ENCODE data around the gene MARCHF3.

MARCHF3 gene

DNA sequence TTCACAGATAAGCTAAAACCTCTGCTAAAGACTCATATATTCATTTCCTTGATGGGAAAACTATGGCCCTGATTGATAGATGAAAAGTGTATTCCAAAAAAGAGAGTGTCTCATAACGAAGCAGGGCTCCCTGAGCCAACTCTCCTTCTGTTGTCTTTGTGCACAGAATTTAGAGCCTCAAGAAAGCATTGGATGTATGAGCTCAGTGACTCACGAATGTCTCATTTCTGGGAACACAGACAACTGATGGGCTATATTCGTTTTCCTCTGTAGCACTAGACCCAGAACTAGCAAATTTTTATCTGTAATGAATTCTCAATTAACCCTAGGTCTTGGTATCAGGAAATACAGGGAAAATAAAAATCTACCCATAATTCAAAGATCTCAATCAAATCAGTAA lies 165.1 kb downstream of the MARCHF3 start:
- POLR2A ChIA-PET: no interaction called here
- CTCF ChIA-PET: no interaction called here
- DNase-seq (ENCODE audit: extremely low spot score): no peak
- TF ChIP-seq FOXM1 (IDR thresholded peaks at IDR 0.05; ENCODE audit: borderline replicate concordance) (no peak), FOXA1 (IDR thresholded peaks at IDR 0.05) (no peak)

- ChIA-PET CTCF (no interaction called here), POLR2A (interaction anchor here (0.6 kb wide), 1 partner anchor 11 kb away, joined by 4 read pairs; no protein-coding TSS in a partner anchor)
- peak; percentile 30 for DNase-seq (ENCODE audit: extremely low spot score)
- no peak for TF ChIP-seq L3MBTL2 (conservative IDR thresholded peaks at IDR 0.05)
- no peak for TF ChIP-seq ZNF384 (IDR thresholded peaks at IDR 0.05)
- no peak for TF ChIP-seq BHLHE40 (IDR thresholded peaks at IDR 0.05; ENCODE audit: borderline replicate concordance)
- TF ChIP-seq SUZ12 (IDR thresholded peaks at IDR 0.05): no peak
- TF ChIP-seq NFRKB (IDR thresholded peaks at IDR 0.05): no peak
- TF ChIP-seq HDGF (IDR thresholded peaks at IDR 0.05; ENCODE audit: borderline replicate concordance): no peak
- TF ChIP-seq, protein P1, sequence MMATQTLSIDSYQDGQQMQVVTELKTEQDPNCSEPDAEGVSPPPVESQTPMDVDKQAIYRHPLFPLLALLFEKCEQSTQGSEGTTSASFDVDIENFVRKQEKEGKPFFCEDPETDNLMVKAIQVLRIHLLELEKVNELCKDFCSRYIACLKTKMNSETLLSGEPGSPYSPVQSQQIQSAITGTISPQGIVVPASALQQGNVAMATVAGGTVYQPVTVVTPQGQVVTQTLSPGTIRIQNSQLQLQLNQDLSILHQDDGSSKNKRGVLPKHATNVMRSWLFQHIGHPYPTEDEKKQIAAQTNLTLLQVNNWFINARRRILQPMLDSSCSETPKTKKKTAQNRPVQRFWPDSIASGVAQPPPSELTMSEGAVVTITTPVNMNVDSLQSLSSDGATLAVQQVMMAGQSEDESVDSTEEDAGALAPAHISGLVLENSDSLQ (IDR thresholded peaks at IDR 0.05): no peak
- no peak for TF ChIP-seq FOXA1 (IDR thresholded peaks at IDR 0.05)
- TF ChIP-seq LEF1 (IDR thresholded peaks at IDR 0.05; ENCODE audit: borderline replicate concordance): no peak
These were observed 166.2 kb downstream of the MARCHF3 start for GRCh38 chr5:126864042-126864688.

- CTCF ChIA-PET: no interaction called here
- POLR2A ChIA-PET: interaction anchor here (0.6 kb wide), 1 partner anchor 12 kb away, joined by 4 read pairs; no protein-coding TSS in a partner anchor
- TF ChIP-seq NFRKB (IDR thresholded peaks at IDR 0.05) (no peak), L3MBTL2 (conservative IDR thresholded peaks at IDR 0.05) (no peak), ARNT (IDR thresholded peaks at IDR 0.05) (no peak), HDGF (IDR thresholded peaks at IDR 0.05; ENCODE audit: borderline replicate concordance) (no peak), FOXM1 (IDR thresholded peaks at IDR 0.05; ENCODE audit: borderline replicate concordance) (no peak), SP1 (IDR thresholded peaks at IDR 0.05) (no peak), FOXA1 (IDR thresholded peaks at IDR 0.05) (no peak), CTBP1 (IDR thresholded peaks at IDR 0.05; ENCODE audit: borderline replicate concordance) (no peak)
- no peak for DNase-seq (ENCODE audit: extremely low spot score)
These were observed 167.0 kb downstream of the MARCHF3 start for GRCh38 chr5:126863402-126863801.

- TF ChIP-seq HDGF (IDR thresholded peaks at IDR 0.05; ENCODE audit: borderline replicate concordance) (no peak), SUZ12 (IDR thresholded peaks at IDR 0.05) (no peak), FOXM1 (IDR thresholded peaks at IDR 0.05; ENCODE audit: borderline replicate concordance) (no peak), SP1 (IDR thresholded peaks at IDR 0.05) (no peak), ARNT (IDR thresholded peaks at IDR 0.05) (no peak), NFRKB (IDR thresholded peaks at IDR 0.05) (no peak)
- DNase-seq (ENCODE audit: extremely low spot score): no peak
- ChIA-PET CTCF (interaction anchor here (0.7 kb wide), 1 partner anchor 483 kb away, joined by 3 read pairs; no protein-coding TSS in a partner anchor), POLR2A (no interaction called here)
These were observed 171.9 kb downstream of the MARCHF3 start for GRCh38 chr5:126858441-126858840.

- DNase-seq (ENCODE audit: extremely low spot score): no peak
- TF ChIP-seq TARDBP (IDR thresholded peaks at IDR 0.05) (no peak), BHLHE40 (IDR thresholded peaks at IDR 0.05; ENCODE audit: borderline replicate concordance) (no peak), CTBP1 (IDR thresholded peaks at IDR 0.05; ENCODE audit: borderline replicate concordance) (no peak), L3MBTL2 (conservative IDR thresholded peaks at IDR 0.05) (no peak), NFRKB (IDR thresholded peaks at IDR 0.05) (no peak), ZNF384 (IDR thresholded peaks at IDR 0.05) (no peak), HDGF (IDR thresholded peaks at IDR 0.05; ENCODE audit: borderline replicate concordance) (no peak), SP1 (IDR thresholded peaks at IDR 0.05) (no peak), FOXM1 (IDR thresholded peaks at IDR 0.05; ENCODE audit: borderline replicate concordance) (no peak), ARNT (IDR thresholded peaks at IDR 0.05) (no peak), ELF4 (IDR thresholded peaks at IDR 0.05) (no peak), SUZ12 (IDR thresholded peaks at IDR 0.05) (no peak), LEF1 (IDR thresholded peaks at IDR 0.05; ENCODE audit: borderline replicate concordance) (no peak), FOXA1 (IDR thresholded peaks at IDR 0.05) (no peak), FOXK2 (IDR thresholded peaks at IDR 0.05) (no peak)
- TF ChIP-seq, protein P1 (IDR thresholded peaks at IDR 0.05): no peak
- POLR2A ChIA-PET: no interaction called here
- CTCF ChIA-PET: no interaction called here
These were observed 172.6 kb downstream of the MARCHF3 start for GRCh38 chr5:126857472-126858410.

DNA sequence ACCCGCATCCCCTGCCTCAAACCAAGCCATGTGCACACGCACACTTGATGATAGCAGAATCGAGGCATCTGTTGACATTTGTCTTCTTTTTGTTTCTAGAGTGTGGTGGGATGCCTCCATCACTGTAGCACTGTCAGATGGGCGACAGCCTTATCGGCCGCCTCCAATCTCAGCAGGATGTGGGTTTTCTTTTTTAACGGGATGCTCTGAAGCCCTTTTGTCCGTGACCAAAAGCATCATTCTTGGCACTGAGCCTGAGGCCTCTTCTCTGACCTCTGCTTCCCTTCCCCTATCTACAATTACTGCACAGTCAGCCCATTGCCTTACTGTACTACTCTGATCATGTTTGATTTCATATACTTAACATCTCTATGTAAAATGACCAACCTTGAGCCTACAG lies 175.1 kb downstream of the MARCHF3 start:
- ChIA-PET CTCF (no interaction called here), POLR2A (no interaction called here)
- TF ChIP-seq TARDBP (IDR thresholded peaks at IDR 0.05): no peak
- TF ChIP-seq, protein P1 (IDR thresholded peaks at IDR 0.05): no peak
- no peak for TF ChIP-seq HDGF (IDR thresholded peaks at IDR 0.05; ENCODE audit: borderline replicate concordance)
- no peak for TF ChIP-seq FOXA1 (IDR thresholded peaks at IDR 0.05)
- no peak for TF ChIP-seq ARNT (IDR thresholded peaks at IDR 0.05)
- no peak for TF ChIP-seq ELF4 (IDR thresholded peaks at IDR 0.05)
- TF ChIP-seq CTBP1 (IDR thresholded peaks at IDR 0.05; ENCODE audit: borderline replicate concordance): no peak
- TF ChIP-seq ZNF384 (IDR thresholded peaks at IDR 0.05): no peak
- no peak for TF ChIP-seq BHLHE40 (IDR thresholded peaks at IDR 0.05; ENCODE audit: borderline replicate concordance)
- TF ChIP-seq FOXK2 (IDR thresholded peaks at IDR 0.05): no peak
- no peak for TF ChIP-seq SUZ12 (IDR thresholded peaks at IDR 0.05)
- no peak for TF ChIP-seq FOXM1 (IDR thresholded peaks at IDR 0.05; ENCODE audit: borderline replicate concordance)
- TF ChIP-seq NFRKB (IDR thresholded peaks at IDR 0.05): no peak
- no peak for TF ChIP-seq LEF1 (IDR thresholded peaks at IDR 0.05; ENCODE audit: borderline replicate concordance)
- no peak for TF ChIP-seq L3MBTL2 (conservative IDR thresholded peaks at IDR 0.05)
- TF ChIP-seq SP1 (IDR thresholded peaks at IDR 0.05): no peak
- DNase-seq (ENCODE audit: extremely low spot score): no peak
